ENCODE measurements around the gene LAMB1. TPM values are rescaled to one million over a fixed set of nuclear protein-coding genes. Genes with fewer than 3 reads are reported as not detected.

Gene LAMB1
- total RNA-seq, 1 donor from 2014 or later, result 245 TPM

- DNase-seq (ENCODE audit: low read depth), result no peak
- Histone ChIP-seq H3K36me3 (ENCODE audit: control insufficient read depth, insufficient read depth, low read length) (no peaks in the 10 kb centered on the region), H3K27me3 (ENCODE audit: control insufficient read depth, insufficient read depth, low read length) (no peaks in the 10 kb centered on the region), H3K4me3 (ENCODE audit: low read depth, low read length) (no peak overlapping the region)
- TF ChIP-seq CTCF (IDR thresholded peaks at IDR 0.05; ENCODE audit: insufficient read depth, low read length, poor library complexity, severe bottlenecking), result no peak
Measured at GRCh38 chr7:108017776-108018151, 14.8 kb upstream of the LAMB1 start.

GRCh38 chr7:108016841-108017775 is 14.1 kb upstream of the LAMB1 start:
- H3K27me3 ChIP-seq (ENCODE audit: control insufficient read depth, insufficient read depth, low read length), result no peaks in the 10 kb centered on the region
- H3K4me3 ChIP-seq (ENCODE audit: low read depth, low read length), result no peak overlapping the region
- no peak for DNase-seq (ENCODE audit: low read depth)
- H3K36me3 ChIP-seq (ENCODE audit: control insufficient read depth, insufficient read depth, low read length), result no peaks in the 10 kb centered on the region
- peak; percentile 64 for TF ChIP-seq CTCF (IDR thresholded peaks at IDR 0.05; ENCODE audit: insufficient read depth, low read length, poor library complexity, severe bottlenecking)

GRCh38 chr7:108015740-108016139 is 12.8 kb upstream of the LAMB1 start:
- no peak for TF ChIP-seq CTCF (IDR thresholded peaks at IDR 0.05; ENCODE audit: insufficient read depth, low read length, poor library complexity, severe bottlenecking)
- Histone ChIP-seq H3K4me3 (ENCODE audit: low read depth, low read length) (no peak overlapping the region), H3K27me3 (ENCODE audit: control insufficient read depth, insufficient read depth, low read length) (no peaks in the 10 kb centered on the region), H3K36me3 (ENCODE audit: control insufficient read depth, insufficient read depth, low read length) (no peaks in the 10 kb centered on the region)
- DNase-seq (ENCODE audit: low read depth), result no peak

- no peak for DNase-seq (ENCODE audit: low read depth)
- Histone ChIP-seq H3K4me3 (ENCODE audit: low read depth, low read length) (no peak overlapping the region), H3K36me3 (ENCODE audit: control insufficient read depth, insufficient read depth, low read length) (no peaks in the 10 kb centered on the region), H3K27me3 (ENCODE audit: control insufficient read depth, insufficient read depth, low read length) (no peaks in the 10 kb centered on the region)
- no peak for TF ChIP-seq CTCF (IDR thresholded peaks at IDR 0.05; ENCODE audit: insufficient read depth, low read length, poor library complexity, severe bottlenecking)
Measured at GRCh38 chr7:108014747-108015682, 12.1 kb upstream of the LAMB1 start.

- no peak overlapping the region for H3K4me3 ChIP-seq (ENCODE audit: low read depth, low read length)
- no peak for DNase-seq (ENCODE audit: low read depth)
- TF ChIP-seq CTCF (IDR thresholded peaks at IDR 0.05; ENCODE audit: insufficient read depth, low read length, poor library complexity, severe bottlenecking), result no peak
- H3K36me3 ChIP-seq (ENCODE audit: control insufficient read depth, insufficient read depth, low read length), result no peaks in the 10 kb centered on the region
- H3K27me3 ChIP-seq (ENCODE audit: control insufficient read depth, insufficient read depth, low read length), result no peaks in the 10 kb centered on the region
Measured at GRCh38 chr7:108014215-108014614, 11.3 kb upstream of the LAMB1 start.
